DOHH2 (cell line): ENCODE data around the gene STK11.

ENCODE experiments used
- H3F3A ChIP-seq: fragments of 200-600 bp; sonication (generic), shearing (Covaris generic); 2 replicates; pipeline ENCODE4 v1.6.0; 2016; ENCODE audit warnings: antibody characterized with exemption, mild to moderate bottlenecking; ENCODE audit not compliant: control insufficient read depth, insufficient read depth
- H3K27ac ChIP-seq: fragments of 200-600 bp; sonication (generic); 2 replicates; pipeline ENCODE4 v1.5.1; 2014; ENCODE audit warnings: low read depth, mild to moderate bottlenecking, low read length, moderate library complexity
- H3K27me3 ChIP-seq: fragments of 200-600 bp; sonication (generic); 2 replicates; pipeline ENCODE4 v1.6.1; 2014; ENCODE audit warnings: mild to moderate bottlenecking, low read length, mixed read lengths; ENCODE audit not compliant: control insufficient read depth
- H3K36me3 ChIP-seq: fragments of 200-600 bp; sonication (generic); 2 replicates; pipeline ENCODE4 v1.6.1; 2014; ENCODE audit warnings: mild to moderate bottlenecking, low read length, moderate library complexity, mixed read lengths; ENCODE audit not compliant: control insufficient read depth
- H3K4me1 ChIP-seq: fragments of 200-600 bp; sonication (generic); 2 replicates; pipeline ENCODE4 v1.6.1; 2014; ENCODE audit warnings: mild to moderate bottlenecking, low read length, mixed read lengths; ENCODE audit not compliant: control insufficient read depth
- H3K4me2 ChIP-seq: fragments of 200-600 bp; sonication (generic); 2 replicates; pipeline ENCODE4 v1.6.0; 2014; ENCODE audit warnings: mild to moderate bottlenecking, low read length, moderate library complexity
- H3K4me3 ChIP-seq: fragments of 200-600 bp; sonication (generic); 2 replicates; pipeline ENCODE4 v1.5.1; 2014; ENCODE audit warnings: mild to moderate bottlenecking, low read length, mixed read lengths
- H3K79me2 ChIP-seq: fragments of 200-600 bp; sonication (generic); 2 replicates; pipeline ENCODE4 v1.6.1; 2014; ENCODE audit warnings: mild to moderate bottlenecking, low read length, mixed read lengths; ENCODE audit not compliant: control insufficient read depth
- H3K9me2 ChIP-seq: fragments of 200-600 bp; sonication (generic); replicated peaks from 2 replicates; pipeline ENCODE4 v1.6.1; 2014; ENCODE audit warnings: mild to moderate bottlenecking, low read length, mixed read lengths; ENCODE audit not compliant: control insufficient read depth
- H3K9me3 ChIP-seq: fragments of 200-600 bp; sonication (generic); 2 replicates; pipeline ENCODE4 v1.6.1; 2014; ENCODE audit warnings: antibody characterized with exemption, low read length, mixed read lengths; ENCODE audit not compliant: control insufficient read depth, insufficient read depth
- H4K20me1 ChIP-seq: fragments of 200-600 bp; sonication (generic); 2 replicates; pipeline ENCODE4 v1.6.0; 2014; ENCODE audit warnings: low read depth, mild to moderate bottlenecking, antibody characterized with exemption, low read length, moderate library complexity; ENCODE audit not compliant: control insufficient read depth, insufficient read depth
- CTCF ChIP-seq: fragments of 200-600 bp; sonication (generic); IDR thresholded peaks from one replicate; pipeline ENCODE4 v1.5.1; 2014; ENCODE audit warnings: antibody characterized with exemption, mild to moderate bottlenecking, low read depth, low read length; ENCODE audit not compliant: poor library complexity, severe bottlenecking
- EZH2phosphoT487 ChIP-seq: fragments of 200-600 bp; sonication (generic); IDR thresholded peaks from 2 replicates; pipeline ENCODE4 v1.6.1; 2017; ENCODE audit warnings: borderline replicate concordance, mild to moderate bottlenecking, antibody characterized with exemption, low read length, moderate library complexity, mixed read lengths

STK11 gene

GRCh38 chr19:1231729-1232637 lies 26.4 kb downstream of the STK11 start:
- H3K4me3 ChIP-seq = no peak overlapping the region
- H3K4me2 ChIP-seq = no peak overlapping the region

GRCh38 chr19:1232652-1233072 lies 27.1 kb downstream of the STK11 start:
- Histone ChIP-seq H3K36me3 (no peaks in the 10 kb centered on the region), H3K4me1 (peaks cover 6% of the 10 kb centered on the region; the same call in 1 of the 2 replicates), H3F3A (0 out of 2 replicates have a peak, but pooled peaks cover 6% of the 10 kb centered on the region), H3K4me3 (no peak overlapping the region), H3K79me2 (no peaks in the 10 kb centered on the region), H3K27ac (no peak overlapping the region), H3K27me3 (peaks cover 17% of the 10 kb centered on the region), H3K9me2 (no peaks in the 10 kb centered on the region), H4K20me1 (no peaks in the 10 kb centered on the region; the same call in 1 of the 2 replicates), H3K4me2 (no peak overlapping the region), H3K9me3 (no peaks in the 10 kb centered on the region)
- no peak for TF ChIP-seq EZH2phosphoT487
- no peak for TF ChIP-seq CTCF

More at GRCh38 chr19:1231729-1232637, 26.4 kb downstream of the STK11 start:
- Histone ChIP-seq H3K4me1 (peaks cover under 1% of the 10 kb centered on the region; the same call in 1 of the 2 replicates), H4K20me1 (no peaks in the 10 kb centered on the region; the same call in 1 of the 2 replicates), H3K36me3 (peaks cover 6% of the 10 kb centered on the region; the same call in 1 of the 2 replicates), H3F3A (0 out of 2 replicates have a peak, but pooled peaks cover 6% of the 10 kb centered on the region), H3K9me2 (no peaks in the 10 kb centered on the region), H3K9me3 (no peaks in the 10 kb centered on the region), H3K27ac (no peak overlapping the region), H3K79me2 (no peaks in the 10 kb centered on the region), H3K27me3 (peaks cover 12% of the 10 kb centered on the region)
- TF ChIP-seq EZH2phosphoT487 (no peak), CTCF (no peak)

GRCh38 chr19:1233115-1233667 lies 27.6 kb downstream of the STK11 start:
- Histone ChIP-seq H3K4me1 (peaks cover 8% of the 10 kb centered on the region), H3F3A (0 out of 2 replicates have a peak, but pooled peaks cover 7% of the 10 kb centered on the region), H3K27me3 (peaks cover 19% of the 10 kb centered on the region), H3K9me2 (no peaks in the 10 kb centered on the region), H3K27ac (no peak overlapping the region), H3K9me3 (no peaks in the 10 kb centered on the region), H3K79me2 (no peaks in the 10 kb centered on the region), H3K36me3 (no peaks in the 10 kb centered on the region), H3K4me3 (no peak overlapping the region), H3K4me2 (no peak overlapping the region), H4K20me1 (no peaks in the 10 kb centered on the region; the same call in 1 of the 2 replicates)
- TF ChIP-seq EZH2phosphoT487 (no peak), CTCF (no peak)
